ENCODE results near the gene SLC26A2. TPM values are rescaled to one million over a fixed set of nuclear protein-coding genes. Genes with fewer than 3 reads are reported as not detected.

Gene SLC26A2
- total RNA-seq, 4 donors from 2014 or later = 3.0 to 9.9 (median 6.9) TPM

DNA sequence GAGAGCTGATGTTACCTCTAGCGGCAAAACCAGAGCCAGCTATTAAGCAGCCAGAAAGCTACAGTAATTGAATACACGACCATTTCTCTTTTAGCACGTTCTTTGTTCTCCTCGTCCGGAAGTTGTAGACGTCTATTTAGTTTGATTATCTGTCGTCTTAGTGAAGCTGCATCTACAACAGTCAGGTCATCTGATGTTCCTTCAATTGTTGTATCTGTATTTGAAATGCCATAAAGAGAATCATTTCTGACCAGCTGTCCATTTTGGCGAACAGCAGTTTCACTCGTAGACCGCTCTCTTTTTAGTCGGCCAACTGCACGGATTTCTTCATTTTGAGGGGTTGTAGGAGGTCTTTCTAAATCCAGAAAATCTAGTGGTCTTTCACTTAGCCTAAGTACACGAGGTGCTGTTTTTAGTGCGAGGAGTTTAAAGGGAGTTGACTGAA lies 28.5 kb upstream of the SLC26A2 start:
- H3K36me3 ChIP-seq = no peaks in the 10 kb centered on the region
- peaks cover 0 to 11% of the 10 kb centered on the region in 2 donors for H3K4me1 ChIP-seq
- in situ Hi-C loops (cut with MboI; ENCODE audit: low sequenced_read_pairs in 4 of 4) (no loop called here), intact Hi-C loops (cut with DNase I; ENCODE audit: low total_unique reads) (loop anchor here (1.0 kb wide), 1 partner anchor 28 kb away; the partner anchor contains the start of gene SLC26A2)
- H3K4me3 ChIP-seq = peak overlapping the region; percentile 56 to 75 (median 60)
- no peaks in the 10 kb centered on the region for H3K9me3 ChIP-seq
- H3K27me3 ChIP-seq = no peaks in the 10 kb centered on the region
- DNase-seq = no peak
- TF ChIP-seq, protein P1, sequence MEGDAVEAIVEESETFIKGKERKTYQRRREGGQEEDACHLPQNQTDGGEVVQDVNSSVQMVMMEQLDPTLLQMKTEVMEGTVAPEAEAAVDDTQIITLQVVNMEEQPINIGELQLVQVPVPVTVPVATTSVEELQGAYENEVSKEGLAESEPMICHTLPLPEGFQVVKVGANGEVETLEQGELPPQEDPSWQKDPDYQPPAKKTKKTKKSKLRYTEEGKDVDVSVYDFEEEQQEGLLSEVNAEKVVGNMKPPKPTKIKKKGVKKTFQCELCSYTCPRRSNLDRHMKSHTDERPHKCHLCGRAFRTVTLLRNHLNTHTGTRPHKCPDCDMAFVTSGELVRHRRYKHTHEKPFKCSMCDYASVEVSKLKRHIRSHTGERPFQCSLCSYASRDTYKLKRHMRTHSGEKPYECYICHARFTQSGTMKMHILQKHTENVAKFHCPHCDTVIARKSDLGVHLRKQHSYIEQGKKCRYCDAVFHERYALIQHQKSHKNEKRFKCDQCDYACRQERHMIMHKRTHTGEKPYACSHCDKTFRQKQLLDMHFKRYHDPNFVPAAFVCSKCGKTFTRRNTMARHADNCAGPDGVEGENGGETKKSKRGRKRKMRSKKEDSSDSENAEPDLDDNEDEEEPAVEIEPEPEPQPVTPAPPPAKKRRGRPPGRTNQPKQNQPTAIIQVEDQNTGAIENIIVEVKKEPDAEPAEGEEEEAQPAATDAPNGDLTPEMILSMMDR (IDR thresholded peaks at IDR 0.05 in 4 of 5, conservative IDR thresholded peaks at IDR 0.05 in 1 of 5) = no peak
- H3K27ac ChIP-seq = peak overlapping the region; percentile 53 to 85 (median 70)
- ATAC-seq = peak; percentile 22 to 62

DNA sequence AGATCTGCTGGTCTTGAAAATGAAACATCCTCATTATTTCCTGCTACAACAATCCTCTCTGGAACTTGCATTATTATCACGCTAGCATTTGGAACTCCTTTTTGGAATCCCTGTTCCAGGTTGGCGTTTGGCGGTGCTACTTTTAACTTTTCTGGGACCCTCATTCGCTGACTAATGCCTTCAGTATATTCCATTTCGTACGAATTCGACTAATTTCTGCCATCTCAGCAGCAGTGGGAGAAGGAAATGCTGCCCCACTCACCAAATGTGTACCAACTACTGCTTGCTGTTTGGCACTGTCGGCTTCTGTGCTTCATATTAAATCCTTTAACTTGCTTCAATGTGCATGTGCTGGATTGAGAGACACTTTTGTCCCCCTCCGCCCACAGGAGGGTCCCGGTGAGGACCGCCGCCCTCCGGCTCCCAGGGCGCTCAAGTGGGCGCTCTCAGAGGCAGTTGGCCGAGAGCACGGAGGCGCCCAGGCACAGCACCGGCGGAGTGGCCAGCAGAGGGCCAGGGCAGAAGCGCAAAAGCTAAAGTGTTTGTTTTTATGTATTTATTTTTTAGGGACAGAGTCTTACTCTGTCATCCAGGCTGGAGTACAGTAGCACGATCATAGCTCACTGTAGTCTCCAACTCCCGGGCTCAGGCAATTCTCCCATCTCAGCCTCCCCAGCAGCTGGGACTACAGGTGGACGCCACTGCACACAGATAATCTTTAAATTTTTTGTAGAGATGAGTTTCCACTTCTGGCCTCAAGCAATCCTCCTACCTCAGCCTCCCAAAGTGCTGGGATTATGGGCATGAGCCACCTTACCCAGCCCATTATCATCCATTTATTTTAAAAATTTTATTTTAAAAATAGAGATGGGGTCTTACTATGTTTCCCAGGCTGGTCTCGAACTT lies 27.9 kb upstream of the SLC26A2 start:
- peaks cover 0 to 11% of the 10 kb centered on the region in 2 donors for H3K4me1 ChIP-seq
- peak overlapping the region; percentile 53 to 85 (median 70) for H3K27ac ChIP-seq
- peak overlapping the region; percentile 56 to 75 (median 60) for H3K4me3 ChIP-seq
- in situ Hi-C loops (cut with MboI; ENCODE audit: low sequenced_read_pairs in 4 of 4) (no loop called here), intact Hi-C loops (cut with DNase I; ENCODE audit: low total_unique reads) (loop anchor here (1.0 kb wide), 1 partner anchor 28 kb away; the partner anchor contains the start of gene SLC26A2)
- DNase-seq (peak in 1 of 2 donors; percentile 57), ATAC-seq (peak; percentile 77 to 86)
- no peaks in the 10 kb centered on the region for H3K27me3 ChIP-seq
- no peaks in the 10 kb centered on the region for H3K36me3 ChIP-seq
- H3K9me3 ChIP-seq = no peaks in the 10 kb centered on the region
- peak in 1 of 2 donors; percentile 14 for TF ChIP-seq POLR2A (IDR thresholded peaks at IDR 0.05)
- TF ChIP-seq, protein P1 (IDR thresholded peaks at IDR 0.05 in 4 of 5, conservative IDR thresholded peaks at IDR 0.05 in 1 of 5) = peak; percentile 48 to 74 (median 61)

DNA sequence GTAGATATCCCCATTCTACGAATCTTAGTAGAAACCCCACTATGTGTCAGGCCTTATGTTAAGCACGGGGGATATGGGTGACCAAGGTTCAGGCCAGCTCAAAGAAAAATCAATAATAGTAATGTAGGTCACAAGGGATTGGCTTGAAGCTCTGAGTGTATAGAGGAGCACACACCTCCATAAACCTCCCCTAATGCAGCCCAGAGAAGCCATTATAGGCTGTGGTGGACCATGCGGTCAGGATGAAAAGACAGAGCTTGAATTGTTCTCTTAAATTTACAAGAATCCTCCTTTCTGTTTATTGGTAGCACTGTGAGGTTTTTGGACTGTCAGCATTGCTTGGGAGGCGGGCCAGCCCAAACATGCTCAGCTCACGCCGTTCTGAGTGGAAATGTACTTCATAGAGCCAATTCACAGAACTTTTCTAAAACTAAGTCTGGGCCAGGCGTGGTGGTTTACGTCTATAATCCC lies 25.1 kb upstream of the SLC26A2 start:
- DNase-seq (no peak), ATAC-seq (no peak)
- in situ Hi-C loops (cut with MboI; ENCODE audit: low sequenced_read_pairs in 4 of 4) = no loop called here
- intact Hi-C loops (cut with DNase I; ENCODE audit: low total_unique reads) = loop anchor here (5.0 kb wide), 1 partner anchor 42 kb away; no protein-coding TSS in a partner anchor
- Histone ChIP-seq H3K27ac (no peak overlapping the region), H3K36me3 (no peaks in the 10 kb centered on the region), H3K4me1 (peaks cover 0 to 21% of the 10 kb centered on the region in 2 donors), H3K4me3 (no peak overlapping the region), H3K9me3 (no peaks in the 10 kb centered on the region), H3K27me3 (no peaks in the 10 kb centered on the region)
- TF ChIP-seq POLR2A (IDR thresholded peaks at IDR 0.05) = no peak
- TF ChIP-seq, protein P1 (IDR thresholded peaks at IDR 0.05 in 4 of 5, conservative IDR thresholded peaks at IDR 0.05 in 1 of 5) = no peak

DNA sequence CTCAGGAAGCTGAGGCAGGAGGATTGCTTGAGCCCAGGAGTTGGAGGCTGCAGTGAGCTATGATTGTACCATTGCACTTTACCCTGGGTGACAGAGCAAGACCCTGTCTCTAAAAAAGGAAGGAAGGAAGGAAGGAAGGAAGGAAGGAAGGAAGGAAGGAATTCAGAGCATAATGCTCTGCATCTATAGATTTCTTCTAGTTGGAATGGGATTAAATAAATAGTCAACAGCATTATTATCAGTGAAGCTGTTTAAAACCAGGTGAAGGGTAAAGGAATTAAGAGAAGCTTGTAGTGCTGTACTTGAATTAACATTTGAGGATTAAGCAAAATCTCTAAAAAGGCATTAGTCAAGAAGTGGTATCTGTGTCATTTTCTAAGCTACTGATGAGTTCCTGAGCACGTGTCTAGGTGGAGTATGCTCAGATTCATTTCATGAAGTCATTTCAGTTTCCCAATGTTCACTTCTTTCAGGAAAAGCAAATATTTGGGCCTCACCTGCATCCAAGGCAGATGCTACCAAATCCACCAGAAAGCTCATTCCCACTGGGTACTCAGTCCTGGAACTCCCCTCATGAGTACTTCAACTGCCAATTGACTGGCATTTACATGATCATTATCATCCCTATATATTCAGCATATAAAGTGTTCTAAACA lies 24.4 kb upstream of the SLC26A2 start:
- H3K27ac ChIP-seq = no peak overlapping the region
- H3K9me3 ChIP-seq = no peaks in the 10 kb centered on the region
- in situ Hi-C loops (cut with MboI; ENCODE audit: low sequenced_read_pairs in 4 of 4) = no loop called here
- H3K27me3 ChIP-seq = no peaks in the 10 kb centered on the region
- peaks cover 0 to 18% of the 10 kb centered on the region in 2 donors for H3K4me1 ChIP-seq
- H3K36me3 ChIP-seq = no peaks in the 10 kb centered on the region
- no peak for ATAC-seq
- no peak for DNase-seq
- TF ChIP-seq POLR2A (IDR thresholded peaks at IDR 0.05) = no peak
- TF ChIP-seq, protein P1 (IDR thresholded peaks at IDR 0.05 in 4 of 5, conservative IDR thresholded peaks at IDR 0.05 in 1 of 5) = no peak
- H3K4me3 ChIP-seq = no peak overlapping the region
- intact Hi-C loops (cut with DNase I; ENCODE audit: low total_unique reads) = loop anchor here (2.0 to 5.0 kb wide), 2 partner anchors 41 to 55 kb away; no protein-coding TSS in a partner anchor
